Tibial nerve (tissue), 4 donors: ENCODE data around the gene NDUFA6.

Experiments
- CTCF ChIP-seq, 5 experiments: fragments of 200-600 bp in 3 of 5; fragments of 450-650 bp in 2 of 5; sonication (generic) in 3 of 5; IDR thresholded peaks; one replicate each; pipeline ENCODE4 v1.5.1; 2016 to 2019; ENCODE audit warnings: antibody characterized with exemption in 5 of 5, mild to moderate bottlenecking in 3 of 5, moderate library complexity in 2 of 5
- EP300 ChIP-seq, 2 donors: sonication (generic); formaldehyde crosslinking; IDR thresholded peaks; one replicate each; pipeline ENCODE4 v1.6.1; 2017; ENCODE audit warnings: antibody characterized with exemption in 2 of 2, mild to moderate bottlenecking in 1 of 2
- POLR2A ChIP-seq, 2 donors: fragments of 450-650 bp; IDR thresholded peaks; one replicate each; pipeline ENCODE4 v1.6.1; 2017; ENCODE audit warnings: antibody characterized with exemption in 2 of 2, mild to moderate bottlenecking in 2 of 2, moderate library complexity in 2 of 2

DNA sequence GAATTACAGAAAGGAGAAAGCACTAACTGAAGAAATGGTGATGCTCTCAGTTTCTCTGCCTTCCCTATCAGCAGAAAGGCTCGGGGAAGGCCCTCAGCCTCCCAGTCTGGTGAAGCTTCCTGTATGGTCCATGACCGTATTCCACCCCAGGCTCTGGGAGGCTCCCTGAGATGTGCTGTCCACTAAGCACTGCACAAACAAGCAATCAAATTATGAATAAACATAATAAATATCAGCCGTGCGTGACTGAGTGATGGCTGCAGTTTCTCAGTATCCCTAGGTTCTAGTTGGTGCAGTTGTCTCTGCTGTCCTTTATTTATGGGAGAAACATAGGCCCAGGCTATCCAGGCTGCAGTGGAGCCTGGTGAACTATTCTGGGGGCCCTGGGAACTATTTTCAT lies 7.5 kb downstream of the NDUFA6 start:
- TF ChIP-seq CTCF (IDR thresholded peaks at IDR 0.05), result no peak
- TF ChIP-seq POLR2A (IDR thresholded peaks at IDR 0.05), result no peak
- TF ChIP-seq EP300 (IDR thresholded peaks at IDR 0.05), result no peak
